ENCODE measurements around the gene DROSHA. TPM values are rescaled to one million over a fixed set of nuclear protein-coding genes. Genes with fewer than 3 reads are reported as not detected.

DROSHA gene
- polyA plus RNA-seq, 1 donor (not counting 4 experiments of a cell fraction or from before 2014, with no cell fraction given), result 39.9 TPM

DNA sequence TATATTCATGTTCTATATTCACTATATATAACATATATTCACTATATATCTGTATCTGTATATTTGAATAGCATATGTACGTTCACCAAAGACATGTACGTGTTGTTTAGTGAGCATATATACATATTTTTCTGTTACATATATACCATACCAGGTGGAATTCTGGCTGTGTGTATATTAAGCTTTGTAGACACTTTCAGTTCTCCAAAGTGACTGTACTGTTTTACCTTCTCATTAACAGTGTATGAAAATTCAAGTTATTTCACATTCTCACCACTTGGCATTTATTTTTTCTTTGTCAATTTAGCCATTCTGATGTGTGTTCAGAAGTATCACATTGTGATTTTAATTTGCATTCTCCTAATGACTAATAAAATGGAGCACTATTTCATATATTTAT, 52.2 kb downstream of the DROSHA start:
- Histone ChIP-seq H3K4me3 (ENCODE audit: control insufficient read depth in 2 of 3, extremely low read depth in 1 of 3, insufficient read depth in 2 of 3, low read depth in 1 of 3, low read length in 3 of 3) (no peak overlapping the region), H3K9me1 (ENCODE audit: control insufficient read depth, extremely low read depth, insufficient read depth, low read length) (no peaks in the 10 kb centered on the region), H3K9me3 (ENCODE audit: control insufficient read depth, low read depth, low read length) (no peaks in the 10 kb centered on the region), H3K27ac (ENCODE audit: control insufficient read depth, insufficient read depth, low read length) (no peak overlapping the region), H3K4me1 (ENCODE audit: control insufficient read depth, extremely low read depth, insufficient read depth, low read length) (no peaks in the 10 kb centered on the region), H2AFZ (ENCODE audit: control insufficient read depth, low read length) (no peak overlapping the region), H3K9ac (ENCODE audit: control insufficient read depth, extremely low read depth, insufficient read depth, low read length) (no peak overlapping the region), H3K4me2 (ENCODE audit: control insufficient read depth, extremely low read depth, insufficient read depth, low read depth, low read length) (no peak overlapping the region), H3K27me3 (ENCODE audit: control insufficient read depth, extremely low read depth, insufficient read depth, low read length) (no peaks in the 10 kb centered on the region), H3K36me3 (ENCODE audit: control insufficient read depth in 2 of 2, extremely low read depth in 1 of 2, insufficient read depth in 2 of 2, low read length in 2 of 2) (peaks cover 10 to 12% of the 10 kb centered on the region in 2 experiments), H3K79me2 (ENCODE audit: control insufficient read depth, insufficient read depth, low read length) (no peaks in the 10 kb centered on the region), H4K20me1 (ENCODE audit: control insufficient read depth, extremely low read depth, insufficient read depth, low read length) (no peaks in the 10 kb centered on the region)
- no peak for FAIRE-seq
- DNase-seq (ENCODE audit: low read depth, low spot score), result no peak
- no peak for TF ChIP-seq EZH2 (IDR thresholded peaks at IDR 0.05; ENCODE audit: low read length)
- TF ChIP-seq, protein P1, sequence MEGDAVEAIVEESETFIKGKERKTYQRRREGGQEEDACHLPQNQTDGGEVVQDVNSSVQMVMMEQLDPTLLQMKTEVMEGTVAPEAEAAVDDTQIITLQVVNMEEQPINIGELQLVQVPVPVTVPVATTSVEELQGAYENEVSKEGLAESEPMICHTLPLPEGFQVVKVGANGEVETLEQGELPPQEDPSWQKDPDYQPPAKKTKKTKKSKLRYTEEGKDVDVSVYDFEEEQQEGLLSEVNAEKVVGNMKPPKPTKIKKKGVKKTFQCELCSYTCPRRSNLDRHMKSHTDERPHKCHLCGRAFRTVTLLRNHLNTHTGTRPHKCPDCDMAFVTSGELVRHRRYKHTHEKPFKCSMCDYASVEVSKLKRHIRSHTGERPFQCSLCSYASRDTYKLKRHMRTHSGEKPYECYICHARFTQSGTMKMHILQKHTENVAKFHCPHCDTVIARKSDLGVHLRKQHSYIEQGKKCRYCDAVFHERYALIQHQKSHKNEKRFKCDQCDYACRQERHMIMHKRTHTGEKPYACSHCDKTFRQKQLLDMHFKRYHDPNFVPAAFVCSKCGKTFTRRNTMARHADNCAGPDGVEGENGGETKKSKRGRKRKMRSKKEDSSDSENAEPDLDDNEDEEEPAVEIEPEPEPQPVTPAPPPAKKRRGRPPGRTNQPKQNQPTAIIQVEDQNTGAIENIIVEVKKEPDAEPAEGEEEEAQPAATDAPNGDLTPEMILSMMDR (optimal IDR thresholded peaks at IDR 0.05 in 1 of 3, IDR thresholded peaks at IDR 0.05 in 1 of 3, conservative IDR thresholded peaks at IDR 0.05 in 1 of 3; ENCODE audit: extremely low read depth in 1 of 3, insufficient read depth in 2 of 3, low read length in 3 of 3), result no peak
- dilution Hi-C loops (cut with MboI; ENCODE audit: extremely low pct_ligation_motif_present, low sequenced_read_pairs), result no loop called here

DNA sequence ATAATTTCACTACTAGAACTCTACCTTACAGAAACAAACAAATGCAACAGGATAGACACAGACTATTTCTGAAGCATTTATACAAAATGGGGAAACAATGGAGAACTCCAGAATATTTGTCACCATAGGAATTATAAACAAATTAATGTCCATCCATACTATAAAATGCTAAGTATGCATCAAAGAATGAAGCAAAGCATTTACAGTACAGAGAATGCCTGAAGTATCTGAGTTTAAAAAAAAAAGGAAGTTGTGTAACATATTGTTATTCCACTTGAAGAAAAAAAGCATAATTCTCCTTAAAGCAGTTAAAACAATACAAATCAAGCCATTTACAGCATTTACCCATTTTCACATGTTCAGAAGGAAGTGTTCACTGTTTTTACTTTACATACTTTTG, 53.0 kb downstream of the DROSHA start:
- H3K4me2 ChIP-seq (ENCODE audit: control insufficient read depth, extremely low read depth, insufficient read depth, low read depth, low read length), result no peak overlapping the region
- no peaks in the 10 kb centered on the region for H3K4me1 ChIP-seq (ENCODE audit: control insufficient read depth, extremely low read depth, insufficient read depth, low read length)
- no peaks in the 10 kb centered on the region for H3K9me3 ChIP-seq (ENCODE audit: control insufficient read depth, low read depth, low read length)
- H3K79me2 ChIP-seq (ENCODE audit: control insufficient read depth, insufficient read depth, low read length), result no peaks in the 10 kb centered on the region
- no peaks in the 10 kb centered on the region for H3K27me3 ChIP-seq (ENCODE audit: control insufficient read depth, extremely low read depth, insufficient read depth, low read length)
- DNase-seq (ENCODE audit: low read depth, low spot score) (no peak), FAIRE-seq (no peak)
- H3K27ac ChIP-seq (ENCODE audit: control insufficient read depth, insufficient read depth, low read length), result no peak overlapping the region
- TF ChIP-seq, protein P1 (optimal IDR thresholded peaks at IDR 0.05 in 1 of 3, IDR thresholded peaks at IDR 0.05 in 1 of 3, conservative IDR thresholded peaks at IDR 0.05 in 1 of 3; ENCODE audit: extremely low read depth in 1 of 3, insufficient read depth in 2 of 3, low read length in 3 of 3), result no peak
- no peak for TF ChIP-seq EZH2 (IDR thresholded peaks at IDR 0.05; ENCODE audit: low read length)
- no peak overlapping the region for H3K4me3 ChIP-seq (ENCODE audit: control insufficient read depth in 2 of 3, extremely low read depth in 1 of 3, insufficient read depth in 2 of 3, low read depth in 1 of 3, low read length in 3 of 3)
- H3K9ac ChIP-seq (ENCODE audit: control insufficient read depth, extremely low read depth, insufficient read depth, low read length), result no peak overlapping the region
- H4K20me1 ChIP-seq (ENCODE audit: control insufficient read depth, extremely low read depth, insufficient read depth, low read length), result no peaks in the 10 kb centered on the region
- dilution Hi-C loops (cut with MboI; ENCODE audit: extremely low pct_ligation_motif_present, low sequenced_read_pairs), result no loop called here
- H2AFZ ChIP-seq (ENCODE audit: control insufficient read depth, low read length), result no peak overlapping the region
- H3K9me1 ChIP-seq (ENCODE audit: control insufficient read depth, extremely low read depth, insufficient read depth, low read length), result no peaks in the 10 kb centered on the region
- peaks cover 10 to 12% of the 10 kb centered on the region in 2 experiments for H3K36me3 ChIP-seq (ENCODE audit: control insufficient read depth in 2 of 2, extremely low read depth in 1 of 2, insufficient read depth in 2 of 2, low read length in 2 of 2)

Data from keratinocyte (primary cell).